Measurements from ENCODE around the gene CAND1.
"Not testable (repeated sequence)": the region's sequence is repeated elsewhere in the genome, so short reads cannot be mapped to it uniquely, and the experiment has no call there.

The CAND1 gene

GRCh38 chr12:67280572-67280971, 11.4 kb downstream of the CAND1 start:
- DNase-seq (ENCODE audit: low spot score) = no peak

- no peak for DNase-seq (ENCODE audit: low spot score)
Measured at GRCh38 chr12:67284561-67284960, 15.4 kb downstream of the CAND1 start.

DNA sequence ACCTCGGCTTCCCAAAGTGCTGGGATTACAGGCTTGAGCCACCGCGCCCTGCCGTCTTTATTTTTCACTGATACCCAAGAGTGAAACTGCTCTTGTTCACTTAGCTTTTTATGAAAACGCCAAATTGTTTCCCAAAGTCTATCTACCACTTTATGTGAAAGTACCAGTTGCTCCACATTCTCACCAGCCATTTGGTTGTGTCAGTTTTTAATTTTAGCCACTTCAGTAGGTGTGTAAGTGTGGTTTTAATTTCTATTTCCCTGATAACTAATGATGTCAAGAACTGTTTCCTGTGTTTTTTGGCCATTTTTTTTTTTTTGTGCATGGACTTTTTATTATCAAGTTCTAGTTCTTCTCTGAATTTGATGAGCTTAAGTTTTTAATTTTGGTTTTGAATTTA, 17.1 kb downstream of the CAND1 start:
- no peak for DNase-seq (ENCODE audit: low spot score)

DNA sequence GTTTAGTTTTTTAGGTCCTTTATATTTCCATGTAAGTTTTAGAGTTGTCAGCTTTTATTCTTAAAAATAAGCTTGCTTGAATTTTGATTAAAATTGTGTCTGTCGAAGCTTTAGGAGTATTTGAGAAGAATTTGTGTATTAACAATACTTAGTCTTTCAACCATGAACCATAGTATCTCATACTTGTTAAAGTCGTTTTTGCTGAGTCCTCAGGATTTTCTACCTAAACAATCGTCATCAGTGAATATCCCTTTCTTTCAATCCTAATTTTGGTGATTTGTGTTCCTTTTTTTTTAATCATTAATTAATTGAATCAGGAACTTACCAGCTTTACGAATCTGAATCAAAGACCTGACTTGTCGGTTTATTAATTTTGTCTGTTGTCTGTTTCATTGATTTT, 18.2 kb downstream of the CAND1 start:
- DNase-seq (ENCODE audit: low spot score) = no peak

- no peak for DNase-seq (ENCODE audit: low spot score)
Measured at GRCh38 chr12:67288561-67288960, 19.4 kb downstream of the CAND1 start.

GRCh38 chr12:67290378-67290777, 21.2 kb downstream of the CAND1 start:
- no peak for DNase-seq (ENCODE audit: low spot score)

DNA sequence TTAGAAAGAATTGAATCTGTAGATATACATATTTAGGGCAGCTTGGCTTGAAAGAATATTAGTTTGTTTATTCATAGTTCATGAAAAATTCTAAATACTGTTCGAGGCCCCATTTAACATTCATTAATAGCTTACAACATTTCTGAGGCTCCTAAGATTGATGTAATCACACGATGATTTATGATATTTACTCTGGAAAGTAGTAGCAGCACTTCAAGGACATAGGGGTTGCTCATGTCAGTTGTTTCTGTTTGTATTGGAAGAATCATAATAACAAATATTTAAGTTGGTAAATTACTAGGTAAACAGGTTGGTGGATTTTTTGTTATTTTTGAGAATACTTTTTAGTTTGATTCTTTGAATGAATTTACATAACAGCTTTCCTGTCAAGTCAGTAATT, 30.4 kb downstream of the CAND1 start:
- DNase-seq (ENCODE audit: low spot score) = no peak

DNA sequence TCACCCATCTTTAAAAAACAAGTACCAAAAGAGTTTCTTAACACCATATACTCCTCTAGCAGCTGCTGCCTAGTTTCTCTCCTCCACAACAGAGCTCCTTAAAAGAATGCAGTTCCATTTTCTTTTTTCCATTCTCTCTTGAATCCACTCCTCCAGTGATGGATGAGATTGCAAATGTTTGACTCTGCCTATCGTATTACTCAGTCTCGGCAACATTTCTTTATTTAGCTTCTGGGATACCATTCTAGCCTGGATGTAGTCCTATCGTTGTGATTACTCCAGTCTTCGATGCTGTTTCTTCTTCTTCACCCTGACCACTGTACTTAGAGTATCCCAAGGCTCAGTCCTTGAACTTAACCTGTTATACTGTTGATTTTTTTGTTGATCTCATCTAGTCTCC, 30.8 kb downstream of the CAND1 start:
- DNase-seq (ENCODE audit: low spot score) = no peak

- DNase-seq (ENCODE audit: low spot score) = no peak
Measured at GRCh38 chr12:67302162-67302561, 33.0 kb downstream of the CAND1 start.

- no peak for DNase-seq (ENCODE audit: low spot score)
Measured at GRCh38 chr12:67305544-67305943, 36.4 kb downstream of the CAND1 start.

DNA sequence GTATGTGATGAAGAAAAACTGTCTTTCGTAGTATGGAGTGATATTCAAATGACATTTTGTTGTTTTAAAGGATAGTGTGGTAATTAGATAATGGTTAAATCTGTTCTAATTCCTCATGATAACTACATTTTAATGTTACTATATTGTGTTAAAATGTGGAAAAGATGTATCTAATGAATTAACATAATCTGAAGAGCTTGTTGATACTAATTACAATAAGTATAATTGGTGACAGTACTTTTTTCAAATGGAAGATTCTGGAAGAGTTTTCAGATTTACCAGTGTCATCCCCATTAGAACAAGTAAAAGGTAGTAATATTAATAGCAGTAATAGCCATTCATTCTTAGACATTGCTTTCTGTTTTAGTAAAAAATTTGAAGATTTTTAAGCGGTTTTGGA, 37.6 kb downstream of the CAND1 start:
- DNase-seq (ENCODE audit: low spot score) = no peak

DNA sequence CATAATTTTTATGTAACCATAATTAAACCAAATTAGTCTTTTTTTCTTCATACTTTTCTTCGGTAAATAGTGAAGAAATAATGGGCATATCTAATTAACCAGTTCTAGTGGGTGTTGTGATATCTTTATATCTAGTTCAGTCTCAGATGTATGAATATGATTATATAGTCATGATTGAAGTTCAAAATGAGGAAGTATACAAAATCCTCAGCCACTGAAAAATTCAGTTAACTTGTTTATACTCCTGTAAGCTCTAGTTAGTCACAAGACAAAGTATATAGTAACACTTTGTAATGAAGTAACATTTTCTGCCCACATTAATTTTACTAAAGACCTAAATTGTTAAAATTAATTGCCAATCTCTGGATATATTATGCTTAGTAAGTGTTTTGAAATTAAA, 46.5 kb downstream of the CAND1 start:
- DNase-seq (ENCODE audit: low spot score) = no peak

DNA sequence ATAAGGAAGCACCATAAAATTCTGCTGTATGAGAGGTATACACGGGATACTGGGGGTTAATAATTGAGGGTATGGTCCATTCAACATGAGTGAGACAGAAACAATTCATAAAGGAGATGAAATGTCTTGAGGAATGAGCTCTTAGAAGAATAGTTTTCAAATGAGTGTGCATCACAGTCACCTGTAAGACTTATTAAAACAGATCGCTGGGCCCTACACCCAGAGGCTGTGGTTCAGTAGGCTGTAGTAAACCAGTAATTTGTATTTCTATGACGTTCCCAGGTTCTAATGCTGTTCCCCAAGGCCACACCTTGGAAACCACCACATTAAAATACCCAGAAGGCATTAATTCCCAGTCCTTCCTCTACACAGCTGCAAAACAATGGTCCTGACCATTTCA, 49.6 kb downstream of the CAND1 start:
- no peak for DNase-seq (ENCODE audit: low spot score)

GRCh38 chr12:67319936-67320335, 50.8 kb downstream of the CAND1 start:
- DNase-seq (ENCODE audit: low spot score) = no peak

GRCh38 chr12:67320614-67321295, 51.6 kb downstream of the CAND1 start:
- no peak for DNase-seq (ENCODE audit: low spot score)

DNA sequence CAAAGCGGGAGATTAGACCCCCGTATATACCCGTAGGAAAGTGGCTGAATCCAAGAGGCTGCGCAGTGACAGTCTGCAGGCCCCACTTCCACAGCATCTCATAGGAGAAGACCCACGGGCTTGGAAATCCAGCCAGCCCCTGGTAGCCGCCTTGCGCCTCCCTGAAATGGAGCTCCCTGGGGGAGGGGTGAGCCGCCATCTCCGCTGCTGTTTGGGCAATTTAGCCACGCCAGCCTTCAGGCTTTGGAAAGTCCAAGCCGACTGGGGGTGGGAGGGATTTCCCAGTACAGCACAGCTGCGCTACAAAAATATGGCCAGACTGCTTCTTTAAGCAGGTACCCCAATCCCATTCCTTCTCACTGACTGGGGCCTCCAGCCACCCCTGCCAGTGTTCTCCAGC, 53.4 kb downstream of the CAND1 start:
- DNase-seq (ENCODE audit: low spot score) = no peak

DNA sequence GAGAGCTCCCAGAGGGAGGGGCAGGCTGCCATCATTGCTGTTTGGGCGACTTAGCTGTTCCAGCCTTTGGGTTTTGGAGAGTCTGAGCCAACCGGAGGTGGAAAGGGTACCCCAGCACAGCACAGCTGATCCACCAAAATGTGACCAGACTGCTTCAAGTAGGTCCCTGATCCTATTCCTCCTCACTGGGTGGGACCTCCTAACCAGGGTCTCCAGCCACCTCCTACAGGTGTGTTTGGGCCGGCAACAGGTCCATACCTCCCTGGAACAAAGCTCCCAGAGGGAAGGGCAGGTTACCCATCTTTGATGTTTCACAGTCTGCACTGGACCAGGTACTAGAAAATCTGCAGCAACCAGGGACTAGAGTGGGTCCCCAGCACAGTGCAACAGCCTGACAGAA, 53.8 kb downstream of the CAND1 start:
- no peak for DNase-seq (ENCODE audit: low spot score)

DNA sequence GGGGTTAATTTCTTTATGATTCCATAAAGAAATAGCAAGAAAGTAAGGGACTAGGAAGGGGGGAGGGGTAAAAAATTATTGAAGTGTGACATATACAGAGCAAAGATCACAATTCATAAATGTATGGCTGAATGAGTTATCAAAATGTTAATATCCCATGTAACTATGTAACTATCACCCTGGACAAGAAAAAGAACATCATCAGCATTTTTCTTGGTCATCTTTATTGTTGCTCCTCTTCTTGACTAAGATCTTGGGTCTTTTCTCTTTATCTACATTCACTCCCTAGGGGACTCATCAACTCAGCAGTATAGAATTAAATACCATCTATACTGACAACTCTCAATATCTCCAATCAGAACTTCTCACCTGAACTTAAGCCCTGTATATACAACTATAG, 57.5 kb downstream of the CAND1 start:
- no peak for DNase-seq (ENCODE audit: low spot score)

DNA sequence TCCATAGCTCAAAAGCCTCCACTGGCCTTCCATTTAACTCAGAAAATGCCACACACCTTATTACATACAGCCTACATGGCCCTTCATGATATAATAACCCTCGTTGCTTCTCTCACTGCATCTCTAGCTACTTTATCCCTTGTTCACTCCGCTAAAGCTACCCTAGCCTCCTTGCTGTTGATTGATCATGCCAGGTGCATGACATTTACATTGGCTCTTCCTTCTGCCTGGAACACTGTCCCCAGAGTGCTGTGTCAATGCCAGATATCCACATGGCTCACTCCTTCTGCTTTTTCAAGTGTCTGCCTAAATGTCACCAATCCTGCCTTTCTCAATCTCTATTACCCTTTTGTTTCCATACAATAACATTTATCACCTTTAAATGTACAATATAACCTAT, 58.3 kb downstream of the CAND1 start:
- no peak for DNase-seq (ENCODE audit: low spot score)

DNA sequence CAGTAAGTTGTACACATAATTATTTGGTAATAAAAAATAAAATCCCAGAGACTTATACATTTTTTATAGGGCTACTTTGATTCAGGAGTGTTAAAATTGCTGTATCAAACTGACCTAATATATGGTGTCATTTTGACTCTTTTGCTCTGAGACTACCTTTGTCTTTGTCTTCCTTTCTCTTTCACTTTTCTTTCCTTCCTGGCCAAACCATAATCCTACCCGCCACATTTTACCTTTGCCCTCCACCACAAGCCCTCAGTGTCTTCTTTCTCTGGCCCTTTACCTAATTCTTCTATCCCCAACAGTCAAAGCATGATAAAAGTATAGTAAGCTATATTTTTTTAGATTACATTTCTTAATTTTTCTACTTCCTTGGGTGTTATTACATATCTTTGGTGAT, 62.0 kb downstream of the CAND1 start:
- no peak for DNase-seq (ENCODE audit: low spot score)

DNA sequence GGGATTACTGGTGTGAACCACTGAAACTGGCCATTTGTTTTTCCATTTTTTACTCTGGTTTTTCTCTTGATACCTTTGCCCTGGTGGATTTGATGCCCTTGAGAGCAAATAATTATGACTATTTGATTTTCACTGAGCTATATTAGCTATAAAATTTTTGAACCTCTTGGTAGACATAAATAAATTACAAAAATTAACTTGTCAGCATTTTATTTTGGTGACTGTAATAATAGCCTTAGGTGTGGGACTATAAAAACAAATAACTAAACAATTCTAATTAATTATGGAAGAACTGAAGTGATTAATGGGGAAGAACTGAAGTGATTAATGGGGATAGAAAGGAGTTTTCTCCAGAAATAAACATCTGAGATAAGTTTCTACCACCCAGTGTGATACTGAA, 62.7 kb downstream of the CAND1 start:
- no peak for DNase-seq (ENCODE audit: low spot score)

DNA sequence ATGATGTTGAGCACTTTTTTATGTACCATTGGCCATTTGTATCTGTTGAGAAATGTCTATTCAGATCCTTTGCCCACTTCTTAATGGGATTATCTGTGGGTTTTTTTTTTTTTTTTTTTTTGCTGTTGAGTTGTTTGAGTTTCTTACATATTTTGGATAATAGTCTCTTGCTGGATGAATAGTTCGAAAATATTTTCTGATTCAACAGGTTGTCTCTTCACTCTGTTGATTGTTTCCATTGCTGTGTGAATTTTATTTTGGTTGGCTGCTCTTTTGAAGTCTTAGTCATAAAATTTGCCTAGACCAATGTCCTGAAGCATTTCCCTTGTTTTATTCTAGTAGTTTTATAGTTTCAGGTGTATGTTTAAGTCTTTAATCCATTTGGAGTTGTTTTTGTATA, 64.5 kb downstream of the CAND1 start:
- DNase-seq (ENCODE audit: low spot score) = no peak

DNA sequence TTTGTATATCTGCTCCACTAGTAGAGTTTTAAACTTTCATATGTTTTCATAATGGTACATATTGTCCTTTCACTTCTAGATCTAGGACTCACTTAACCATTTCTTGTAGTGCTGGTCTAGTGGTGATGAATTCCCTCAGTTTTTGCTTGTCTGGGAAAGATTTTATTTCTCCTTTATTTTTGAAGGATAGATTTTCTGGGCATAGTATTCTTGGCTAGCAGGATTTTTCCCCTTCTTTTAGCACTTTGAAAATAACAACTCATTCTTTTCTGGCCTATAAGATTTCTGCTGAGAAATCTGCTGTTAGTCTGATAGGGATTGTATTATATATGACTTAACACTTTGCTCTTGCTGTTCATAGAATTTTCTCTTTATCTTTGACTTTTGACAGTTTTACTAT, 69.3 kb downstream of the CAND1 start:
- DNase-seq (ENCODE audit: low spot score) = no peak

DNA sequence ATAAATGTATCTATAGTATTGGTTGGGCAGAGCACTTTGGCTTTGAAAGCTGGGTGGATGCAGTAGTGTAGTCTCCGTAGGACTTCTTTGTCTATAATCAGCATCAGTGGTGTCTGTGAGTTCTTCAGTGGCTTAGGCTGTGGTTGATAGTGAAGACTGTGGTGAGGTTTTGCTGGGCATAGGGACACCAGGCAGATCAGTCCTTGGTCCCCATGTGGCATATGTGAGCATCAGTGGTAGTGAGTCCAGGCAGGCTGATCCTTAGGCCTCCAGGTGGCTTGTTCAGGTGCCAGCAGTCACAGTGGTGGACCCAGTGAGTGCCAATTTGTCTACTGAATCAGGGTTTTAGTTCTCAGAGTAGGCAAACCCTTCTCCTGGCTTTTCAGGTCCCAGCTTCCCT, 70.4 kb downstream of the CAND1 start:
- no peak for DNase-seq (ENCODE audit: low spot score)

DNA sequence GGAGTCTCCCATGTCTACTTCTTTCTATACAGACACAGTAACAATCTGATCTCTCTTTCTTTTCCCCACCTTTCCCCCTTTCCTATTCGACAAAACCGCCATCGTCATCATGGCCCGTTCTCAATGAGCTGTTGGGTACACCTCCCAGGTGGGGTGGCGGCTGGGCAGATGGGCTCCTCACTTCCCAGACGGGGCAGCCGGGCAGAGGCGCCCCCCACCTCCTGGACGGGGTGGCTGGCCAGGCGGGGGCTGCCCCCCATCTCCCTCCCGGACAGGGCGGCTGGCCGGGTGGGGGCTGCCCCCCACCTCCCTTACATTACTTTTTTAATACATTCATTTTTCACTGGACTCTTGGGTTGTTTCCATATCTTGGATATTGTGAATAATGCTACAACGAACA, 71.9 kb downstream of the CAND1 start:
- DNase-seq (ENCODE audit: low spot score) = not testable (repeated sequence)

Data from germinal center (tissue), 1 donor.